ENCODE results near the gene HNRNPUL2. TPM values are rescaled to one million over a fixed set of nuclear protein-coding genes. Genes with fewer than 3 reads are reported as not detected.
"Not testable (repeated sequence)": the region's sequence is repeated elsewhere in the genome, so short reads cannot be mapped to it uniquely, and the experiment has no call there.

The HNRNPUL2 gene
- polyA plus RNA-seq, 1 experiment: 28.2 TPM

DNA sequence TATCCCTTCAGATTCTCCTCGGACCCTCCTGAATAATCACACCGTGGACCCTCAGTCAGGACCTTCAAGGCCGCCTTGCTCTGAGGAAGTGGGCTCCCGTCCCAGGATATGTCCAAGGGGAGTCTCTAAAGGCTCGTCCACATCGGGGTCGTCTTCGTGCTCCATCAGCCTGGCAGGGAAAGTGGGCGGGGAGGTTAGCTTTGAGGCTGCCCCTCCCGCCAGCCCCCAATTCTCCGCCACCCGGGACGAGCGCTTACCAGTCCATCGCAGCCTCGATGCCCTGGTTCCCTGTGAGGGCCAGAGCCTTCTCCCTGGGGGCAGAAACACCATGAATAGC, 48.9 kb downstream of the HNRNPUL2 start:
- Histone ChIP-seq H3K27ac (ENCODE audit: low read depth, low read length) (peak overlapping the region; percentile 80), H3K4me3 (ENCODE audit: low read depth, low read length) (peak overlapping the region; percentile 98), H3K27me3 (ENCODE audit: control insufficient read depth, insufficient read depth, low read length) (no peaks in the 10 kb centered on the region), H3K9me3 (ENCODE audit: control insufficient read depth, insufficient read depth, low read length) (peaks cover 4% of the 10 kb centered on the region; the same call in 1 of the 2 replicates)
- POLR2A ChIA-PET: interaction anchor here (2.1 to 4.0 kb wide), 3 partner anchors 9 to 13 kb away, joined by 7 to 70 read pairs (median 13); partner anchors contain the start of genes C11orf98, CSKMT and LRRN4CL
- no peak for DNase-seq (ENCODE audit: low read depth, low spot score)
- TF ChIP-seq, protein P1, sequence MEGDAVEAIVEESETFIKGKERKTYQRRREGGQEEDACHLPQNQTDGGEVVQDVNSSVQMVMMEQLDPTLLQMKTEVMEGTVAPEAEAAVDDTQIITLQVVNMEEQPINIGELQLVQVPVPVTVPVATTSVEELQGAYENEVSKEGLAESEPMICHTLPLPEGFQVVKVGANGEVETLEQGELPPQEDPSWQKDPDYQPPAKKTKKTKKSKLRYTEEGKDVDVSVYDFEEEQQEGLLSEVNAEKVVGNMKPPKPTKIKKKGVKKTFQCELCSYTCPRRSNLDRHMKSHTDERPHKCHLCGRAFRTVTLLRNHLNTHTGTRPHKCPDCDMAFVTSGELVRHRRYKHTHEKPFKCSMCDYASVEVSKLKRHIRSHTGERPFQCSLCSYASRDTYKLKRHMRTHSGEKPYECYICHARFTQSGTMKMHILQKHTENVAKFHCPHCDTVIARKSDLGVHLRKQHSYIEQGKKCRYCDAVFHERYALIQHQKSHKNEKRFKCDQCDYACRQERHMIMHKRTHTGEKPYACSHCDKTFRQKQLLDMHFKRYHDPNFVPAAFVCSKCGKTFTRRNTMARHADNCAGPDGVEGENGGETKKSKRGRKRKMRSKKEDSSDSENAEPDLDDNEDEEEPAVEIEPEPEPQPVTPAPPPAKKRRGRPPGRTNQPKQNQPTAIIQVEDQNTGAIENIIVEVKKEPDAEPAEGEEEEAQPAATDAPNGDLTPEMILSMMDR (IDR thresholded peaks at IDR 0.05; ENCODE audit: low read depth, low read length): no peak
- CTCF ChIA-PET: no interaction called here

- CTCF ChIA-PET: interaction anchor here (0.6 to 0.7 kb wide), 2 partner anchors 13 to 27 kb away, joined by 3 read pairs; partner anchors contain the start of genes C11orf98 and CSKMT
- Histone ChIP-seq H3K27me3 (ENCODE audit: control insufficient read depth, insufficient read depth, low read length) (no peaks in the 10 kb centered on the region), H3K9me3 (ENCODE audit: control insufficient read depth, insufficient read depth, low read length) (peaks cover 4% of the 10 kb centered on the region; the same call in 1 of the 2 replicates), H3K27ac (ENCODE audit: low read depth, low read length) (no peak overlapping the region), H3K4me3 (ENCODE audit: low read depth, low read length) (peak overlapping the region; percentile 98)
- no peak for DNase-seq (ENCODE audit: low read depth, low spot score)
- POLR2A ChIA-PET: interaction anchor here (5.6 kb wide), 1 partner anchor 13 kb away, joined by 50 read pairs; the partner anchor contains the start of genes C11orf98 and CSKMT
- TF ChIP-seq, protein P1 (IDR thresholded peaks at IDR 0.05; ENCODE audit: low read depth, low read length): no peak
These were observed 49.5 kb downstream of the HNRNPUL2 start for GRCh38 chr11:62677714-62678113.

- Histone ChIP-seq H3K9me3 (ENCODE audit: control insufficient read depth, insufficient read depth, low read length) (peaks cover 4% of the 10 kb centered on the region; the same call in 1 of the 2 replicates), H3K4me3 (ENCODE audit: low read depth, low read length) (no peak overlapping the region; the same call in 1 of the 2 replicates)
- CTCF ChIA-PET: interaction anchor here (0.7 kb wide), 1 partner anchor 12 kb away, joined by 3 read pairs; the partner anchor contains the start of genes C11orf98 and CSKMT
These were observed 50.1 kb downstream of the HNRNPUL2 start for GRCh38 chr11:62677156-62677555.

GRCh38 chr11:62676698-62677097, 50.6 kb downstream of the HNRNPUL2 start:
- Histone ChIP-seq H3K4me3 (ENCODE audit: low read depth, low read length) (no peak overlapping the region), H3K27ac (ENCODE audit: low read depth, low read length) (no peak overlapping the region), H3K27me3 (ENCODE audit: control insufficient read depth, insufficient read depth, low read length) (no peaks in the 10 kb centered on the region), H3K9me3 (ENCODE audit: control insufficient read depth, insufficient read depth, low read length) (peaks cover 4% of the 10 kb centered on the region; the same call in 1 of the 2 replicates)
- DNase-seq (ENCODE audit: low read depth, low spot score): no peak
- CTCF ChIA-PET: interaction anchor here (0.7 kb wide), 1 partner anchor 12 kb away, joined by 3 read pairs; the partner anchor contains the start of genes C11orf98 and CSKMT
- POLR2A ChIA-PET: interaction anchor here (0.8 to 5.6 kb wide), 3 partner anchors 12 to 155 kb away, joined by 4 to 50 read pairs (median 10); partner anchors contain the start of genes C11orf98, CSKMT, LRRN4CL and STX5
- TF ChIP-seq, protein P1 (IDR thresholded peaks at IDR 0.05; ENCODE audit: low read depth, low read length): no peak

More at GRCh38 chr11:62677156-62677555, 50.1 kb downstream of the HNRNPUL2 start:
- TF ChIP-seq, protein P1 (IDR thresholded peaks at IDR 0.05; ENCODE audit: low read depth, low read length): no peak
- no peak overlapping the region for H3K27ac ChIP-seq (ENCODE audit: low read depth, low read length)
- H3K27me3 ChIP-seq (ENCODE audit: control insufficient read depth, insufficient read depth, low read length): no peaks in the 10 kb centered on the region
- POLR2A ChIA-PET: interaction anchor here (0.8 to 5.6 kb wide), 3 partner anchors 12 to 155 kb away, joined by 4 to 50 read pairs (median 10); partner anchors contain the start of genes C11orf98, CSKMT, LRRN4CL and STX5
- DNase-seq (ENCODE audit: low read depth, low spot score): no peak

- not testable (repeated sequence) for H3K4me3 ChIP-seq (ENCODE audit: low read depth, low read length); H3K9me3 ChIP-seq (ENCODE audit: control insufficient read depth, insufficient read depth, low read length); H3K27me3 ChIP-seq (ENCODE audit: control insufficient read depth, insufficient read depth, low read length); H3K27ac ChIP-seq (ENCODE audit: low read depth, low read length); DNase-seq (ENCODE audit: low read depth, low spot score)
- ChIA-PET CTCF (interaction anchor here (1.0 kb wide), 1 partner anchor 21 kb away, joined by 3 read pairs; no protein-coding TSS in a partner anchor), POLR2A (interaction anchor here (0.6 to 5.6 kb wide), 3 partner anchors 11 to 42 kb away, joined by 3 to 50 read pairs (median 6); partner anchors contain the start of genes C11orf98 and CSKMT)
These were observed 51.8 kb downstream of the HNRNPUL2 start for GRCh38 chr11:62675415-62675814.

Measured in AG04450 (cell line).